HG03139 (cell line): ENCODE measurements around the gene PSMB3.
A peak's percentile ranks its signal among the peaks of the same experiment; 100 is the strongest.

ENCODE experiments used
- ATAC-seq: cut with Tn5 transposase; IDR thresholded peaks from one replicate; pipeline ENCODE4 v1.9.1; 2021; ENCODE audit not compliant: unreplicated experiment

The PSMB3 gene

GRCh38 chr17:38794221-38794620 lies 41.7 kb downstream of the PSMB3 start:
- no peak for ATAC-seq

GRCh38 chr17:38796451-38797157 lies 44.1 kb downstream of the PSMB3 start:
- no peak for ATAC-seq

GRCh38 chr17:38797158-38797490 lies 44.6 kb downstream of the PSMB3 start:
- no peak for ATAC-seq

GRCh38 chr17:38797828-38798227 lies 45.3 kb downstream of the PSMB3 start:
- no peak for ATAC-seq

GRCh38 chr17:38798614-38799500 lies 46.3 kb downstream of the PSMB3 start:
- peak; percentile 24 for ATAC-seq

- peak; percentile 72 for ATAC-seq
Measured at GRCh38 chr17:38799501-38800236, 47.1 kb downstream of the PSMB3 start, which contains the start of gene PIP4K2B. PIP4K2B (minus strand) TSS chr17:38799556; CDS start chr17:38799424, 132 bp downstream.

- ATAC-seq = no peak
Measured at GRCh38 chr17:38800237-38800760, 47.8 kb downstream of the PSMB3 start.

GRCh38 chr17:38809828-38810227 lies 57.3 kb downstream of the PSMB3 start:
- no peak for ATAC-seq
